GM10847 (cell line): Measurements from ENCODE around the gene DBNDD2.

Experiments used
- POLR2A ChIP-seq: IDR thresholded peaks from 2 replicates; pipeline ENCODE4 v1.6.1; 2011; ENCODE audit not compliant: insufficient read length; ENCODE audit errors: extremely low read depth

The DBNDD2 gene, protein sequence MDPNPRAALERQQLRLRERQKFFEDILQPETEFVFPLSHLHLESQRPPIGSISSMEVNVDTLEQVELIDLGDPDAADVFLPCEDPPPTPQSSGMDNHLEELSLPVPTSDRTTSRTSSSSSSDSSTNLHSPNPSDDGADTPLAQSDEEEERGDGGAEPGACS

DNA sequence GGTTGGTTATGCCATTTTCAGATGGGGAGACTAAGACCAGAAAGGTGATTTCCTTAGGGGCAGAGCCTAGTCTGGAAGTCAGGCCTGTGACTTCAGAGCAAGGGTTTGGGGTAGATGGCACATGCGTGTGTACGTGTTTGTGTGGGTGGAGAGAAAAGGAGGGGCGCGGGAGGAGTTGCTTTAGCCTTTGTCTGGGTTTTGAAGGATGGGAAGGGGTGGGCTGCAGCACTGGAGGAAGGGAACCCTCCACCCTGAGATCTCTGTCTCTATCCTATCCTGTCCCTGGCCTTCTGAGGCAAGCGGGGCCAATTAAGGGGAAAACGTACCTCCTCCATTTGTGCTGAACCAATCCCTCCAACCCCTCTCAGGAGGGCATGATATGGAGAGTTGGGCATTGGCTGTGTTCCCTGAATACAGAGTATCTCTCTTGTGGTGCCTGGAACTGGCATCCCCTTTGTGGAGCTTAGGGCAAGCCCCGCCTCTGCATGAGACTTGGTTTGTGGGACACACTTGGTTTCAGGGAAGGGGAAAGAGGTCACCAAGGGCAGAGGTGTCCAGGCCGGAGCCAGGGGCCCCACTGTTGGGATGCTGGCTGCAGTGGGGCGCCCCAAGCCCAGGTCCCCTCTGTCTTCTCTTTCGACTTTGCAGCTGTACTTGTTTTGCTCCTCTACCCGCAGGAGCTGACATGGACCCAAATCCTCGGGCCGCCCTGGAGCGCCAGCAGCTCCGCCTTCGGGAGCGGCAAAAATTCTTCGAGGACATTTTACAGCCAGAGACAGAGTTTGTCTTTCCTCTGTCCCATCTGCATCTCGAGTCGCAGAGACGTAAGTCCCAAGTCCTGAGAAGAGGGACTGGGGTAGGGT is at the start of gene DBNDD2:
Gene DBNDD2 (plus strand): TSS at position 507 of the 863 bp plus-strand sequence. CDS start 179 bp downstream, at position 686.
- TF ChIP-seq POLR2A = no peak

DNA sequence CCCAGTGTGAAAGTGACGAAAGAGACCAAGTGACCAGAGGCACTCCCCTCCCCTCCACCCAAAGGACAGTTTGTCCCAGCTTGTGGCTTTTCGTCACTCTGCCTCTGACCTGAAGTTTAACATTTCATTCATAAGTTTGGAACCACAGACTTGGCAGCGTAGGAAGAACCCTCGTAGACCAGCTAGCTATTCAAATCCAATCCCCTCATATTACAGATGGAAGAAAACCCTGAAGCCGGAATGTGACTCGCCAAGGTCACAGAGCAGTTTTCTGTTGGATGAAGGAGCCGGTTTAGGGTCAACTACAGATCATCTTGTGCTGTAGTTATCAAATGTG is 49.1 kb upstream of the DBNDD2 start:
- TF ChIP-seq POLR2A = no peak

DNA sequence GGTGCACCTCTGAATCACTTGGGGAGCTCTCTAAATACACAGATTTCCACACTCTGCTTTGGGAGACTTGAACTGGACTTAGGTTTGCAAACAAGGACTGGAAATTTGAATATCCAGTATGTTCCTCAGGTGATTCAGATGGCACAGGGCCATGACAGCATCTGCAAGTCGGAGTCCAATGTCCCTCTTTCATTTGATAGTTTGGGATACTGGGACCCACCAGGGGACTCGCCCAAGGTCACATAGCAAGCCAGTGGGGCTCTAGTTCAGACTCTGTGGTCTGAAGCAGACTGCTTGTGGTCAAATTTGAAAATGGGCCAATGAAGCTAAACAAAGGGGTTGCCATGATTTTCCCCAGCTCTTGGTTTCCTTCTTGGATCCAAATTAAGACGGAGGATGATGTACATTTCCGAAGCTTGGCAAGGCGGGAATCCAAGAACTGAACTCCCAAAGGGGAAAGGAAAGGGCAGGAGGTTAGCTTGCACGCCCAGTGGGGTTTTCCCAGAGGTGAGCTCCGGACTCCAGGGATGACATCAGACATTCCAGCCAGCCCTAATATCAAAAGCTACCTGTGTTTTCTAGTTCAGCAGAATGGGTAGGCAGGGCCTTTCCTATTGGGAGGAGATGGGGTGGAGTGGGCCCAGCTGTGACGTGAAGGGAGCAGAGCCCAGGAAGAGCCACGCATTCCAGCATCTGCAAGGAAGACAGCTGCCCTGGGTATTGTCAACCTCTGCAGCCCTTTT is 48.5 kb upstream of the DBNDD2 start:
- TF ChIP-seq POLR2A = no peak

DNA sequence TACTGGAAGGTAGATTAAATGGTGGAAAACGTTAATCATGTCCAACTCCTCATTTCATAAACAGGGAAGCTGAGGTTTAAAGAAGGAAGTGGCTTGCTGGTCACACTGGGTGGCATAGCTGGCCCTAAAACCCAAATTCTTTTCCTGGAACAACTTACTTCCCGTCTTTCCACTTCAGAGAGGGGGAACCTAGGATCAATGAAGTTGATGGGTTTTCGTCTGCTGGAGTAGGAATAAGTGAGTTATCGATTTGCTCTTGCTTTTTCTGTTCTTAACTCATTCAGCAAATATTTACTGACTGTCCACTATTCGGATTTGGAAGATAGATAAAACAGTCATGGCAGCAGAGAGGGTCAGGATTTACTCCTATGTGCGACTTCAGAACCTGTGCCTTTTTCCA is 46.3 kb upstream of the DBNDD2 start:
- no peak for TF ChIP-seq POLR2A

DNA sequence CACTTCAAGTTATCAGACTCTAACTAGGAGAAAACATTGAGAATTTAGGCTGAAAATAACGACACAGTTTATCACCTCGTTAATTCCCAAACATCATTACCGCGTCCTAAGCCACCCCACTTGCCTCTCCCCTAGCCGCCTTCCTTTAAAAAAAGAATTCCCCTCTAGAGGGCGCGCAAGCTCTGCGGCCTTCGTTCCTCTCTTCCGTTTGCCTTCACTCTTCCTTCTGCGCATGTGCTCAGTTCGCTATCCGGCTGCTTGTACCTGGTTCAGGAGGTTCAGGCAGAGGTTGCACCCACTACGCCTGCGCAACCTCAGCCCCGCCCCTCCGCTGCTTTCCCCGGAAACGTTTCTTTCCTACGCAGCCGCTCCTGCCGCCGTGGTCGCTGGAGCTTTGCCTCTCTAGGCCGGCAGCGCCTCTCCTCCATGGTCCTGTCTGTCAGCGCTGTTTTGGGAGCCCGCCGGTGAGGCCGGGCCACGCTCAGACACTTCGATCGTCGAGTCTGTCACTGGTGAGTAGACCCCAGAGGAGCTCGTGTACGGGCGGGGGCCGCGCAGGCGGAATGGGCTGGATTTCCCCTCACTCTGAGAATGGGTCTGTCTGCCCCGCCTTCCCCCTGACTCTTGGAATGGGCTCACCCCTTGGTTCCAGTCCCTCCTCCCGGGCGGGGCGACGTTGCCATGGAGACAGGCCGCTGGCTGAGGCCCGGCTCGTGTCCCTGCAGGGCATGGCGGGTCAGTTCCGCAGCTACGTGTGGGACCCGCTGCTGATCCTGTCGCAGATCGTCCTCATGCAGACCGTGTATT is 45.1 kb upstream of the DBNDD2 start, which contains the start of gene SYS1:
Gene SYS1 (plus strand): TSS at position 353 of the 807 bp plus-strand sequence. CDS start 376 bp downstream, at position 729.
- TF ChIP-seq POLR2A = peak; percentile 82

DNA sequence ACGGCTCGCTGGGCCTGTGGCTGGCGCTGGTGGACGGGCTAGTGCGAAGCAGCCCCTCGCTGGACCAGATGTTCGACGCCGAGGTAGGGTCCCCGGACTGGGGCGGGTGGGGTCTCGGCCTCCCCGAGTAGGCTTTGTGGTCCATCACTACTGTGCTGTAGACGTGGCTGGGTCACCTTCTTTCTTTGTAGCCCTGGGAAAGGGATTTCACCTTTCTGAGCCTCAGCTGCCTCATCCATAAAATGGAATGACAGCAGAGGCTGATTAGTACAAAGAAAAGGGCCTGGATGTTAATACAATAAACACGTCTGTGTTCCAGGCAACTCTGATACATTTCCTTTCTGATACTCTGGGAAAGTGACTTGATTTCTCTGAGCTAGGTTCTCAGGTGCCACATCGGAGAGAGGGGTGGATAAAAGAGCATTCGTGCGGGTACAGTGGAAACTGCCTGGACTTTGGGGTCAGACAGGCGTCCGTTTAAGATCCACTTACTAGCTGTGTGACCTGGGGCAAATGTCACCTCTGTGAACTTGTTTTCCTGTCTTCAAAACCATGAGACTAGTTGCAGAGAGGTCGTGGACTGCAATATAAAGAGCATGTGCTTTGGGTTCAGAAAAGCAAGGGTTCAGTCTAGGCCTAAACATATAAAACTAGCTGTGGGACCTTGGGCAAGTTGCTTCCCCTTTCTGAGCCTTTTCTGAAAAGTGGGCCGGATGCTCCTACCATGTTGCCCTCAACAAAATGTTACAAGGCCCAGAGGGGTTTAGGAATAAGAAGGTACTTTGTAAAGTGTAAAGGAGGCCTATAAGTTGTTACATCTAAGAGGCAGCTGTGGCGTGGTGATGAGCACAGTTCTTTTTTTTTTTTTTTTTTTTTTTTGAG is 44.2 kb upstream of the DBNDD2 start:
- no peak for TF ChIP-seq POLR2A

DNA sequence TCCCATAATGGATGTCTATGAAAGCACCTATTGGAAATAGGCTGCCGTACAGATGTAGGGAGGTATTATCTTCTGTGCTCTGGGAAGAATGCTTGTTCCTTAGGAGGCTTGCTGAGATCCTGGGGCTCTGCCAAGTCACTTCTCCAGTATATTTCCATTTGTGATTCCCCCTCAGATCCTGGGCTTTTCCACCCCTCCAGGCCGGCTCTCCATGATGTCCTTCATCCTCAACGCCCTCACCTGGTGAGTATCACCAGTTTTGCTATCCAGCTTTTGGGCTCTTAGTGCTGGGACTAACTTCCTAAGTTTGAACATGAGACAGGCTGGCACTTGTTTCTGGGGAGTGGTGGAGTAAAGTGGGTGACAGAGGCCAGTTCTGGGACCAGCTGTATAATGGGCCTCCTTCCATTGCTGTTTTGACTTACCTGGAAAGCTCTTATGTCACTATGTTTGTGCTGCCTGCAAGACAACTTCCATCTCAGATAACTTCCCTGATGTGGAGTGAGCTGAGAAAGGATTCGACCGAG is 42.6 kb upstream of the DBNDD2 start:
- TF ChIP-seq POLR2A = no peak

DNA sequence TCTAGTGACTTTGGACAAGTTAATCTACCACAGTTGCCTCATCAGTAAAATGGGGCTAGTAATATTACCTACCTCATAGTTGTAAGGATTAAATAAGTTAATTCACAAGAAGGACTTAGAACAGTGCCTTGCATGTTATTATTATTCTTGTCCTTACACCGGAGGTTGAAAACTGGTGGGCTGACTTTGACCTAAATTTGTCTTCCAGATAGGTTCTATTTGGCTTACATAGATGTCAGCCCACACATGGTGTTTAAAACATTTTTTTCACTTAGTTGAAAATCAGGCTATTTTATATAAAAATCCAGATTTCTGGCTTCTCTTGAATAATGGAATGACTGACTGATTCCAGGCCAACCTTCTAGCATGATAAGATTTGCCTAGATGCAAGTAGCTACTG is 41.9 kb upstream of the DBNDD2 start:
- no peak for TF ChIP-seq POLR2A

DNA sequence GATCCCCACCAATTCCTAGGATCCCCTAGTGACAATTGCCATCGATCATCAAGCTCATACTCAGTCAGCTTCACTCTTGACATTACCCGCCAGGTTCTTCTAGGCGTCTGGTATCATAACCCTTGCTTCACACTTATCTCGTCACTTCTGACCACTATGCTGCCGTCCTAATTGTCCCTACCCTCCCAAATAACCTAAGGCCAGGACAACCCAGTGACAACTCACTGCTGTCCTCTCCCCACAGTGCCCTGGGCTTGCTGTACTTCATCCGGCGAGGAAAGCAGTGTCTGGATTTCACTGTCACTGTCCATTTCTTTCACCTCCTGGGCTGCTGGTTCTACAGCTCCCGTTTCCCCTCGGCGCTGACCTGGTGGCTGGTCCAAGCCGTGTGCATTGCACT is 41.5 kb upstream of the DBNDD2 start:
- no peak for TF ChIP-seq POLR2A

DNA sequence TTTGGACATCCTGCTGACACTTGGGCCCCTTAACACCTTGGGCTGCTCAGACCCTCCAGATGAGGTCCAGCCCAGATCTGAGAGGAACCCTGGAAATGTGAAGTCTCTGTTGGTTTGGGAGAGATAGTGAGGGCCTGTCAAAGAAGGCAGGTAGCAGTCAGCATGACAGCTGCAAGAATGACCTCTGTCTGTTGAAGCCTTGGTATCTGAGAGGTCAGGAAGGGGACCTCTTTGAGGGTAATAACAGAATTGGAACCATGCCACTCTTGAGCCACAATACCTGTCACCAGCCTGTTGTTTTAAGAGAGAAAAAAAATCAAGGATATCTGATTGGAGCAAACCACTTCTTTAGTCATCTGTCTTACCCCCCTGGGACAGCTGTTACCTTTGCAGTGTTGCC is 41.0 kb upstream of the DBNDD2 start:
- no peak for TF ChIP-seq POLR2A

DNA sequence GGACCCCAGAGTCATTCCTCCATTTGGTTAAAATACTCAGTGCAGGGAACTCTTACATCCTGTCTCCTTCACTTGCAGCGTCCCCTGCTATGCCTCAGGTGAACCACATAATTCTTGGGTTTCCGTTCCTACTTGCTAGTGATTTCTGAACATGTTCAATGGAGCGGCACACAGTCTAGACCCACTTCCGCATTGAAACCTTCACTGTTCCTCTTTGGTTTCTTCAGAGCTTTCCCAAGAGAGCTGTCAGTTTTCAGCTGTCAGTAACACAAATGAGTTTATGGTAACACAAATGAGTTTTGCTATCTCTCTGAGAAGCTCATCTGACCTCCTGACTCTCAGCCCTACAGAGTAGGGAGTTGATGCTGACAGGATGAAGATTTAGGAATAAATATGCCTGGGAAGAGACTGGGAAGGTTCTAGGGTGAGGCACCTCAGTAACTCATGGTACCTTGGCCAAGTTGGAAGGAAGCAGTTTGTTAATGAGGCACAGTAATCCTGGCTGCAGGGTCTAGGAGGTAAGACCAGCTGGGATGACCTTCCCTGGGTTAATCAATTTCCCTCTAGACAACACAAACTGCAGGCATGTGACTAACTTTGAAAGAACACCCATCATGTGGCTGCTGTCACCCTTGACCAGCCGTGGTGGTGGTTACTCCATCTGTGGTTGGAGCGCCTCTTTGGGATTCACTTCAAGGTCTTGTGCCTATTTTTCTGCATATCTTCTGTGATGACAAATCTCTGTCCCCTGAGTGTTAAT is 39.7 kb upstream of the DBNDD2 start:
- TF ChIP-seq POLR2A = no peak

DNA sequence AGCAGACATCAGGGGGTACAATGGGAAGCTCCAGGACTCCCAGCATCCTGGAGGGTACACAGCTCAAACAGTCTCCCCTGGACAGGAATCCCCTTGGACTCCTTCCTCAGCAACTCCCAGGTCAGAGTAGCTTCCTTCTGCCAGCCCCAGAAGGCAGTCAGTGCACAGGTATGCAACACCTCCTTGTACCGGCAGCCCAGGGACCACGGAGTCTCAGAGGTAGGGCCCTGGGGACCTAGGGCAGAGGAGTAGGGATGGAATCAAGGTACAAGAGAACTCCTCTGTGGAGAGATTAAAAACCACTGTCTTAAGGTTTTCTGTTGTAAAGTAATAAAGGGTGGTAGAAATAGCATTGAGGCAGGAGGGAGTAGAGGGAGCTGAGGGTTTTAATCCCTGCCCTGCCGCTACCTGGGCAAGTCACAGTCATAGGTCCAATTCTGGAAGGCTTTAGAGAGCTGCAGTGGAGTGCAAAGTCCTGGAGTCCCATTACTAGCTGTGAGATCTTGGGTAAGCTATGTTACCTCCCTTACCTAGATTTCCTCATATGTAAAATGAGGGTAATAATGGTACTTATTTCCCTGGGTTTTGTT is 37.4 kb upstream of the DBNDD2 start:
- no peak for TF ChIP-seq POLR2A

DNA sequence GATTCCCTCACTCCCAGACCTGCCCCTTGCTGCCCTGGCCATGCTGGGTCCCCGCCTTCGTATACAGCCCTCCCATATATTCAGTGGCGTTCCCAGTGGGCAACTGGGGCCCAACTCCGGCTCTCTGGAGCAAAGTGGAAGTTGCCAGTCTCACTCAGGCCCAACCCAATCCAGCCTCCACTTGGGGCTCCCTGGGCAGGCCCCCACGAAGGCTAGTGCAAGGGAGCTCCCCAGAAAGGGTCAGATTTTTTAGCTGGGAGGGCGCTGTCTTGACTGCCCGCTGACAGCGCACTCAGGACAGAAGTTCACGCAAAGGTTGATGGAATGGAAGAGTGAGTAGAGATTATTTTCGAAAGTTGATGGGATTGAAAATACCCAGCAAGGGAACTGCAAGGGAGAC is 35.8 kb upstream of the DBNDD2 start:
- TF ChIP-seq POLR2A = no peak
